Right renal cortex interstitium (tissue), 3 donors: ENCODE data around the gene BNIP5. TPM values are rescaled to one million over a fixed set of nuclear protein-coding genes. Genes with fewer than 3 reads are reported as not detected.

Experiments
- DNase-seq, 3 donors: peaks; one replicate each; pipeline ENCODE4 v3.0.0-alpha.2; 2013; ENCODE audit warnings: low read depth in 3 of 3, low spot score in 2 of 3
- polyA plus RNA-seq, 3 donors: library from polyadenylated mRNA; unstranded; fragments of 120-200 nt; gene quantifications; one replicate each; pipeline ENCODE4 v1.2.1, GENCODE V29; 2013; ENCODE audit not compliant: insufficient read length in 3 of 3

Gene BNIP5
- polyA plus RNA-seq, 3 donors = 0.19 to 0.35 (median 0.20) TPM

DNA sequence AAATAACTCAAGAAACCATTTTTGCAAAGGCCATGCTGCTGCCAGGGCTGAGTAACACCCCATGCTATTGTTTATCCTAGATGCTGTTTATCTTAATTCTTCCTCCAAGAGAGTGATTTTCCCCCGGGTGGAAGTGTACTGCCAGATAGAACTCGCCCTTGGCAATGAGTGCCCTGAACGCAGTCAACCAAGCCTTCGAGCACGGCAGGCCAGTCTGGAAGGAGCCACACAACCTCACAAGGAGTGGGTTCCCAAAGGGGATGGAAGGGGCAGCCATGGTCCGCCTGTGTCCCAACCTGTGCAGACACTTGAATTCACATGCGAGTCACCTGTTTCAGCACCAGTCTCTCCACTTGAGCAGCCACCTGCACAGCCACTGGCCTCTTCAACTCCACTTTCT, 34.9 kb downstream of the BNIP5 start:
- no peak for DNase-seq

GRCh38 chr6:36301085-36301658, 35.5 kb downstream of the BNIP5 start:
- DNase-seq = no peak

DNA sequence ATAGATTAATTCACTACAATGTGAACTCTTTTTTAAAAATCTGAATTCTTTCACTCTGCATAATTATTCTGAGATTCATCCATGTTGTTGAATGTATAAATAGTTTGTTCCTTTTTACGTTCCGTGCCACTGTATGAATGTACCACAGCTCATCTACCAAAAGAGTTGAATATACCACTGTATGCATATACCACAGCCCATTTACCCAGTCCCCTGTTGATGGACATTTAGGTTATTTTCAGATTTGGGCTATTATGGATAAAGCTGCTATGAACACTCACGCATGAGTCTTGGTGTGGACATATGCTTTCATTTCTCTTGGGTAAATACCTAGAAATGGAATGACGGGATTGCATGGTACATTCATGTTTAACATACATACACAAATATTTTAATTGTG, 38.7 kb downstream of the BNIP5 start:
- DNase-seq = no peak

- DNase-seq = no peak
Observed at GRCh38 chr6:36297511-36297910, 39.2 kb downstream of the BNIP5 start.

DNA sequence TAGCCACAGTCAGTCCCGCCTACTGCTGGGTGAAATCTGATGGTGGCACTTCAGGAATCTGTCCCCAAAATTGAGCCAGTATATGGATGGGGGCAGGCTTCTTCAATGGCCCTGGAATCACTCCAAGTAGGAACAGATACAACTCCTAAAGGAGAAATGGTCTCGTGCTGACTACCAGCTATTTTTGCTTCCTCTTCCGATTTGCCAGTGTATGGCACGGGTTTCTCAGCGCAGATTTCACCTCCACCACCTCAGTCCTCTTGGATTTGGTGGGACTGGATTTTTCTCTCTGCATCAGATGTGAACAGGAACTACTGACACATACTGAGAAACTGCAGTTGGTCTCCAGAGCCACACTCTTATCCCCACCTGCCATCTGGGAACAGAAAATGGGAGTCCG, 39.6 kb downstream of the BNIP5 start:
- DNase-seq = no peak

DNA sequence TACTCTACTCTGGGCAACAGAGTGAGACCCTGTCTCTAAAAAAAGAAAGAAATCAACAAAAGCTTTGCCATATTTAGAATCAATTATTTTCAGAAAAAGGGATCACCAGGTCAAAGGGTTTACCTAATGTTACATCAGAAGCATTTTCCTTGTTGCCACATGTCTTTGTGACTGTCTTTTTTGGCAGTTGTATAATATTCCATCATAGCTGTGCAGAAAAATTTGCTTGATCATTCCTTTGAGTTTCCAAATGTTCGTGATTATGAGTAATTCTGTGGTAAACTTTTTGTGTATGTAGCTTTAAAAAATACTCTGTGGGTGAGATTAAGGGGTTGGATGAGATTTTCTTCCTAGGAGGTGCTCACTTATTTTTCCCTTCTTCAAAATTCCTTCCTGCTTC, 40.4 kb downstream of the BNIP5 start:
- DNase-seq = no peak

DNA sequence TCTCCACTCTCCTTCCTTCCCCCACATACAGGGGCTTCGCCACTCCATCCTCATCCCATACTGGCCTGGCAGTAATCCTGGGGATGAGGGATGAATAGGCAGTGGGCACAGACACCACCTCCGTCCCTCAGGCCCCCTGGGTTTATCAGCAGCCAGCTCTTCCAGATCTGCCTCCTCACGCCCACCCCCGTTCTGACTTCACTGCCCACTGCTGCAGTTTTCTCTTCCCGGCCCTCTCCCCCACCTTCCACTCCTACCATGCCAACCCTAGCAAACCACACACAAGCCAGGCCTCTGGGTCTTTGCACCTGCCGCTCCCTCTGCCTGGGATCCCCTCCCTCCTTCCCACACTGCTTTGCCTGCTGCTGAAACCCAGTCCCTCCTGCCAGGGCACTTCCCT, 44.5 kb downstream of the BNIP5 start:
- DNase-seq = no peak

DNA sequence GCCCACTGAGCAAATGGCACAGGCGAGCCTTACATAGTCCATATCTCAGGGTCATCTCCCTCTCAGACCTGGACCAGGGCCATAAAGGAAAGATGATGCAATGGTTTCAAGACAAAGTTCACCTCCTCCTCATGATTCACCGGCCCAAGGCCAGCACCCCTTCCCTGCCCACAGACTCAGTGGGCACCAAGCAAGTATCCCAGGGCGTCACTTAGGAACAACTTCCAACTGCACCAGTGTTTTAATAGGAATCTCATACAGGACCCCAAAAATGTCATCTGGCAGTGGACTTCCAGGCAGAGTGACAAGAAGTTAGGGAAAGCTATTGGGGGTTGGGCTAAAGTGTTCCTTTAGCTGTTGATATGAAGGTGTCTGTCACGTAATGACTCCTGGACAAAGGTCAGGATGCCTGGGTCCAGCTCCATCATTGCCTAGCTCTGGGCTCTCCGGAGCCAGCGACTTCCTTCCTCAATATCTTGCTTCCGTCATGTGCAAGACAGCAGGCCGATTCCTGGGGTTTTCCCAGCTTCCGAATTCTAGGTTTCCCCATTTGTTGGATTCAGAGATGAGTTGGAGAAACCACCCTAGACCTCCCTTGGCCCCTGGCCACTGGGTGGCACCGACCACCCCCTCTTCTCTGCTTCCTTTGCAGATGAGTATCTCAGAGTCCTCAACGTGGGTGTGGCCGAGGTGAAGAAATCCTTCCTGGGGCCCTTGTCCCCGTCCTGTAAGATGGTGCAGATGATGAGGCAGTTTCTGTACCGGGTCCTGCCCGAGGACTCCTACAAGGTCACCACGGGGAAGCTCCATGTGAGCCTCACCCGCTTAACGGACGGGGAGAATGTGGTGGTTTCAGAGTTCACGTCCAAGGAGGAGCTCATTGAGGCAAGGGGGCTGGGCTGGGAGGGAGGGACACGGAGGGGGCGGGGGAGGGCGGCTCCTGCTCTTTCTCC, 45.7 kb downstream of the BNIP5 start:
- no peak for DNase-seq

DNA sequence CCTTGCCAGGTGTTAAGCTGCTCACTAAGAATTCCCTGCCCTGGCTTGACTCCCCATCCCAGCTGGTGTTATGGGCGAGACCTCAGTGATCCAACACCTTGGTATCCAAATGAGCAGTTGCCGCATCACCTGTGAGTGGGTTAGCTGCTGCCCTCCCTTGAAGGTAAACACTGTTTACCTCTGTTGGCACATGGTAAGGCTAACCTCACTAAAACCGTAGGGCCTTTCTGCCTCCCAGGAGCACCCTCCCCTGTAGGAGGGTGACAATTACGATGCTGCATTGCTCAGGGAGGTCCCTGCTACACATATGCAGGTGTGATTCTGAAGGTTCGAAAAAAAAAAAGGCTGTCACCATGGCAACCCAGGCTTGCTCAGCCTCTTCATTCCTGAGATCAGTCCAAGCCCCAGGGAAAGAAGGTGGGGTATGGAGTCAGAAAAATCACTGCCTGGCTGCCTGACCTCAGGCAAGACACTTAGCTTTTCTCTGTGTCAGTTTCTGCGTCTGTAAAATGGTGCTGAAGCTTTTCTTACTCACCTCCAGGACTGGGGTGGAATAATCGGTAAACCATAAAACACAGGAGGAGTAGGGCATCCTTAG, 47.3 kb downstream of the BNIP5 start:
- no peak for DNase-seq

- DNase-seq = no peak
Observed at GRCh38 chr6:36286858-36287257, 49.8 kb downstream of the BNIP5 start.

GRCh38 chr6:36285797-36286196, 50.9 kb downstream of the BNIP5 start:
- DNase-seq = no peak

GRCh38 chr6:36285187-36285671, 51.5 kb downstream of the BNIP5 start:
- DNase-seq = no peak

- DNase-seq = no peak
Observed at GRCh38 chr6:36284359-36284758, 52.3 kb downstream of the BNIP5 start.

DNA sequence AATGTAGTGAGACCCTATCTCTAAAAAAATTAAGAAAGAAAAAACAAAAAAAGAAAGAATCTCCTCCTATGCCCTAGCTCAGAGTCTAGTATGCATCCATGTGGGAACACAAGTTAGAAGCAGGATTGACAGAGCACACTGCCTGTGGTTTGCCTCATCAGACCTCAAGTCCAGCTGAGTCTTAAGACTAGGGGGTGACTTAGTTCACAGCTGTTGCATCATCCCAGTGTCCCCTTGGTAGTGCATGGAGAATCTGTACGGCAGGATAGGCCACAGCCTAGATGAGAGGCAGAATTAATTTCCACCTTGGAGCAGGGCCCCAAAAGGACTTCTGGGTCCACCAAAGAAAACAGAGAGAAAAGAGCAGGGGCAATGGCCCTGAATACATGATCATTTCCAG, 53.1 kb downstream of the BNIP5 start:
- no peak for DNase-seq

GRCh38 chr6:36280983-36281382, 55.7 kb downstream of the BNIP5 start:
- no peak for DNase-seq

DNA sequence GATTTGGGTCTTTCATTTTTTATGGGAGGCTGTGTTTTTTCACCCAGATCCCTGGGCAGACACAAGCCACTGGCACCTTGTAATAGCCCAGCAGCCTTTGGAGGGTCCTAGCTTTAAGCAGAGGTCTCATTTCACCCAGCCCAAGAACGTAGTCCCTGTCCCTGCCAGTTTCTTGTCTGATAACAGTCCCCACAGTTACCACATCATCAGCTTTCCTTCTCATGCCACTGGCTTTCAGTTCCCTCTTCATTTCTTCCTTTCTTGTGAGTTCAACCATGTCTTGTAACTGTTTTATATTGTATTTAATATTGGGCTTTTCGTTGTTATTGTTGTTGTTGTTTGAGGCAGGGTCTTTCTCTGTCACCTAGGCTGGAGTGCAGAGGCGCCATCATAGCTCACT, 56.2 kb downstream of the BNIP5 start:
- DNase-seq = no peak

DNA sequence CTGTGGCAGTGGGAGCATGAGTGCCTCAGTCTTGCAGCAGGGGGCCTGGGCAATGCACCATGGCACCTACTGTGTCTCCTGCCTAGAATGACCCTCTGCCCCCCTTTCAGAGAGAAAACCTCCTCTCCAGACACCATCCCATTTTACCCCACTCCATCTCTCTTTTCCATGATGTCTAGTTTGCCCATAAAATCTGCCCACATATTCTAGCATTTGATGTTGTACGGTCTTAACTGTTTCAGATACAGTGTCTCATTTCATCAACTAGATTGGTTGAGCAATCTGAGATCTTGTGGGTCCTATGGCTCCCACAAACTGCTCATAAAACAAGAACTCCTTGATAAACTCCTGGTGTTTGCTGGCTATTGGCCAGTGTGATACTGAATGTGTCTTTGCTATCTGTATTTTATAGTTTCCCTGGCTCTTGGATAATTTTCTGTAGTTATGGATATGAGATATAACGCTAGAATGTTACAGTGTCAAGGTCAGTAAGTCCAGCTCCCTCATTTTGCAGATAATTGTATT, 58.7 kb downstream of the BNIP5 start:
- DNase-seq = no peak

DNA sequence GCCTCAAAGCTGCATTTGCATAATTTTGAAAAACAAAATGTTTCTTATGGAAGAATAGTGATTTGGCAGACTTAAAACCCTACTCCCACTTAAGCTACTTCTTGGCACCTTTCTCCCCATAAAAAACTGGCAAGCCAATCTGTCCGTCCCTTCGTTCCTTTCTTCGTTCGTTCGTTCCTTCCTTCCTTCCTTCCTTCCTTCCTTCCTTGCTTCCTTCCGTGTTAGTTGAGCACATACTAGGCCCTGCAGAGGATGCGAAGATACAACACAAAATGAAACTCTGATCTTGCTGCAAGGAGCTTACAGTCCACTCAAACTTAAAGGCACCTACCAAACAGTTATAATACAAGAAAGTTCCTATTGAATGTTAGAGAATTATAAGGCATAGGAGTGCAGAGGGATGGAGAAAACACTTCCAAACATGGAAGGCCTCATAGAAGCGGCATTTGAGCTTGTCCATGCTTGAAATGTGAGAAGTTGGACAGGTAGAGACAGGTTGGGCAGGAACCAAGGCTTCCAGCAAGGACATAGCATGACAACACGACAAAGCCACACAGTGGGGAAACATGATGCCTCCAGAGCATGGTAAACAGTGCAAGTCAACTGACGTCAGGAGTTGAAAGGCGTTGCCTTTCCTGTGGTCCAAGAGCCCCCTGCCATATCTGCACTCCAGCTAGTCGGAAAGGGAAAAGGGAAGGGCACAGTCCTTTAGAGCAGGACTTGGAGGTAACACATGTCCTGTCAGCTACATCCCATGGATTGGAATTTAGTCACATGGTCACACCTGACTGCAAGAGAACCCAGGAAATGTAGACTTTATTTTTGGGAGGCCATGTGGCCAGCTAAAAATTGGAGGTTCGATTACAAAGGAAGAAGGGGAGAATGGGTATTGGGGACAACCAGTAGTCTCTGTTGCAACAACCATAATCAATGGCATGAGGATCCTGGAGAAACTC, 59.8 kb downstream of the BNIP5 start:
- no peak for DNase-seq

DNA sequence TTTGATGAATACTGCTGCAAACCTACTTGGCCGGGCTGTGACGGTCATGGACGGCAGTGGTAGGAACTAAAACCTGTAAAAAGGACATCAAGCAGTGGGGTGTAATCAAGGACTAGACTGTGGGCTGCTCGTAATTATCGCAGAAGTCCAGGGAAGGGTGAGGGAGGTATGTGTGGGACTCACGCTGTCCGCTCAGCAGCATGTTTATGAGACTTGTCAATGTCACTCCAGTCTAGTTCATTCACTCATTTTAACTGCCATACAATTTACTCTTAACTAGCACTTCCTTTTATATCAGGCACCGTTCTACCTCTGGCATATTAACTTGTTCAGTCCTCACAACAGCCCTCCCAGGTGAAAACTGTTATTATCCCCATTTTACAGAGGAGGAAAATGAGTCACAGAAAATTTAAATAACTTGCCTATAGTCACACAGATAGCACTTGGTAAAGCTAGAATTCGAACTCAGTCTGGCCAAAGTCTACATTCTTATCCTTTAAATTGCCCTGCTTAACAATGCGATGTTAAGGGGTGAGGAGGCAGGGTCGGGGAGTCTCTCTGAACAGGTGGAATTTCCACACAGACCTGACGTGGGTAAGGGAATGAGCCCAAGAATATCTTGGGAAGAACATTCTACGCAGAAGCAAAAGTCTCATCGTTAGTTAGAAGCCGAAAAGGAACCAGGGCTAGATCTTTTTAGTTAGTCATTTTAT, 62.7 kb downstream of the BNIP5 start:
- DNase-seq = no peak

- DNase-seq = no peak
Observed at GRCh38 chr6:36273067-36273466, 63.6 kb downstream of the BNIP5 start.
